CD4-positive, alpha-beta T cell treated with Interleukin-21 for 1 hour (primary cell): Measurements from ENCODE around the gene TAF9.
"Not testable (repeated sequence)": the region's sequence is repeated elsewhere in the genome, so short reads cannot be mapped to it uniquely, and the experiment has no call there.

Experiments used
- DNase-seq: peaks from one replicate; pipeline ENCODE4 v3.0.0-alpha.2; 2020

The TAF9 gene

DNA sequence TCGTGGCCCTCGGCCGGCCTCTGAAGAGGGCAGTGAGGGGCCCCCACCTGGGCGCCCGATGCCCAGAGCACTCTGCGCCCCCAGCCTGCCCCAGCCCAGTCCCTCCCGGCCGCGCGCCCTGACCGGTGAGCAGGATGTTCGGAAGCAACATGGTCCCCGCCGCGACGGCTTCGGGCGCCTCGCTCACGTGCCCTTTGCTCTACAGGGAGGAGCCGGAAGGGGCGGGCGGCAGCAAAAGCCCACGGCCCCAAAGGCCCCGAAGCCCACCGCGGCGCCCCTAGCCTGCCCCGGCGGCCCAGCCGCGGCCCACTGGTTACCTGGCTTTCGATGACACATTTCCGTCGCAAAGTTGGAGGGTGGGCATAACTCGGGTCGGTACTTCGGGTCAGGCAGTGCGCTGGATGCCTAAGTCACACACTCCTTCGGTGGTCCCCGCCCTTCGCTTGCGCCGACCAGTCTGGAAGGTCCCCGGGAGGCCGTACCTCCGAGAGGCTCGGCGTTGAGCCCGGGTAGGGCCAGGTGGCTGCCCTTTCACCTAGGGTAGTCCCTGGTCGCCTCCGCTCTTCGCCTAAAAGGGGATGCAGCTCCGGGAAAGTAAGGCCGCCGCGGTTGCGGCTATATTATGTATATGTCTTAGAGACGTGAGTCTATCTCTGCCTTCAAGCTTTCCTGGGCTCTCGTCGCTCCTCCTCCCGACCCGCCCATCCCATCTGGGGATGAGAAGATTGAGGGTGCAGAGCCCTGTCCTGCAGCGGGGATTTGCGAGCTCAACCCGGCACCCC lies at the start of gene TAF9, which contains the start of the genes AK6 and RAD17:
TAF9 (minus strand) TSS at position 181 of the 782 bp plus-strand sequence. CDS start 3,783 bp downstream, outside the sequence.
AK6 (minus strand) TSS at position 181 of the 782 bp plus-strand sequence; CDS start at position 151, 30 bp downstream.
RAD17 (plus strand) TSS at position 479 of the 782 bp plus-strand sequence. CDS start 2,391 bp downstream, outside the sequence.
- peak; percentile 91 for DNase-seq

- no peak for DNase-seq
Measured at GRCh38 chr5:69418554-69418953, 49.2 kb upstream of the TAF9 start.

GRCh38 chr5:69416699-69417098 lies 47.4 kb upstream of the TAF9 start:
- DNase-seq = no peak

GRCh38 chr5:69416180-69416579 lies 46.9 kb upstream of the TAF9 start:
- no peak for DNase-seq

DNA sequence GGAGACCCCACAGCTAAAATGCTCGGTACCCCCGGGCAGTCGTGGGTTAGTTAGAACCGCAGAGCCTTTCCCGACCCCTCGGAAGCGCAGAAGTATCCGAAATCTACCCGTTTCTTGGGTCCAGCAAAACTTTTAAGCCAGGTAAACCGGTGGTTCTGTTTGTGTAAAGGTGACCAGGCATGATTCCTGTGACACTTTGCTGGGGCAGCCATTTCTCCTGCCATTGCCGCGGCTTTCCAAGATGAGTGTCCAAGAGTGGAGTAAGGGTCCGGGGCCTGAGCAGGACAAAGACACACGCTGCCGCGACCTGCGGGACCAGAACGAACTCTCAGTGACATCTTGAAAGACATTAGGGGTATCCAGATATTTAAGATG lies 46.3 kb upstream of the TAF9 start:
- DNase-seq = no peak

- DNase-seq = peak; percentile 49
Measured at GRCh38 chr5:69414885-69415583, 45.7 kb upstream of the TAF9 start, which contains the start of gene MARVELD2. MARVELD2 (plus strand) TSS chr5:69415116; CDS start chr5:69419386, 4,270 bp downstream.

GRCh38 chr5:69404659-69405330 lies 35.5 kb upstream of the TAF9 start:
- no peak for DNase-seq

DNA sequence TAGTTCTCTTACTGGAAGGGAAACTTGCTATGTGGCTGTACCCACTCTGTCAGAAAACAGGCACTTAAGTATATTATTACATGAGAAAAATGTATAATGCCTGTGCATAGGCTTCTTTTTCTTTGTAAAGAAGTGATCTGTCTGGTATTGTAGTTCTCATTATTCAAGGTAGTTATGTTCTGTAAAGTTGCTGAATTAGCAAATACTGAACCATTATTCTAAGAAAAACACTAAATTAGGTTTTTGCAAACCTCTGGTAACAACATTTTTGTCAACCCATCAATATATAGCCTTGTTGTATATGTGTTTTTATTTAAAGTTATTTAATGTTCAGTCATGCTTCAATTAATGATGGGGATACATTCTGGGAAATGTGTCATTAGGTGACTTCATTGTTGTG lies 9.1 kb upstream of the TAF9 start:
- DNase-seq = no peak

GRCh38 chr5:69374911-69375446 lies 5.7 kb upstream of the TAF9 start:
- DNase-seq = no peak

- no peak for DNase-seq
Measured at GRCh38 chr5:69372394-69372793, 3.1 kb upstream of the TAF9 start.

- DNase-seq = not testable (repeated sequence)
Measured at GRCh38 chr5:69370335-69370734, 1.0 kb upstream of the TAF9 start.

GRCh38 chr5:69368458-69369339 lies 621 bp downstream of the TAF9 start:
- DNase-seq = peak; percentile 59

GRCh38 chr5:69367697-69368279 lies 1.5 kb downstream of the TAF9 start:
- DNase-seq = no peak

- no peak for DNase-seq
Measured at GRCh38 chr5:69364850-69365249, 4.5 kb downstream of the TAF9 start.

GRCh38 chr5:69364414-69364813 lies 4.9 kb downstream of the TAF9 start:
- DNase-seq = peak; percentile 35

DNA sequence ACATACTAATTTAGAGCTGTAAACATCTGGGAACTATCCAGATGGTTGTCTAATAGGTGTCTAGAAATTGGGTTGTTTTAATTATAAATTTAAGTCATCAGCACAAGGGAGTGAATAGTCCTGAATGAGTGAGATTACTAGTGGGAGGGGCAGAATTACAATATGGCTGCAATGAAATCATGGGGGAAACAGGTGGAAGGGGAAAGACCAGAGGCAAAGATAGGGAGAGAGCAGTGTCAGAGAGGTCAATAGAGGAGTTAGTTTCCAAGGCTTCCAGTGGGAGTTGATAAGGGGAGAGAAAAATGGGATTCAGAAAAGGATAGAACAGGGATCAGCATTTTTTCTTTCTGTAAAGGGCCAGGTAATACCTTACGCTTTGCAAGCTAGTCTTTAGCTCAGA lies 8.9 kb downstream of the TAF9 start:
- DNase-seq = no peak

- DNase-seq = no peak
Measured at GRCh38 chr5:69359699-69360098, 9.6 kb downstream of the TAF9 start.

DNA sequence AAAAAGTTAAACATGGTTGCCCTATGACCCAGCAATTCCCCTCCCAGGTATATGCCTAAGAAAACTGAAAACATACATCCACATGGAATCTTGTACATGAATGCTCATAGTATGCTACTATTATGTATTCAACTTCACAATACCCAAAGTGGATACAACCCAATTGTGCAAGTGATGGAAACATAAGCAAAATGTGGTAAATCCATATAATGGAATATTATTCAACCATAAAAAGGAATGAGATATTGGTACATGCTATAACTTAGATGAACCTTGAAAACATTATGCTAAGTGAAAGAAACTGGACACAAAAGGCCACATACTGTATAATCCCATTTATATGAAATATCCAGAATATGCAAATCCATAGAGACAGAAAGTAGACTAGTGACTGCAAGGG lies 18.7 kb downstream of the TAF9 start:
- DNase-seq = no peak

- no peak for DNase-seq
Measured at GRCh38 chr5:69343083-69343482, 26.2 kb downstream of the TAF9 start.

DNA sequence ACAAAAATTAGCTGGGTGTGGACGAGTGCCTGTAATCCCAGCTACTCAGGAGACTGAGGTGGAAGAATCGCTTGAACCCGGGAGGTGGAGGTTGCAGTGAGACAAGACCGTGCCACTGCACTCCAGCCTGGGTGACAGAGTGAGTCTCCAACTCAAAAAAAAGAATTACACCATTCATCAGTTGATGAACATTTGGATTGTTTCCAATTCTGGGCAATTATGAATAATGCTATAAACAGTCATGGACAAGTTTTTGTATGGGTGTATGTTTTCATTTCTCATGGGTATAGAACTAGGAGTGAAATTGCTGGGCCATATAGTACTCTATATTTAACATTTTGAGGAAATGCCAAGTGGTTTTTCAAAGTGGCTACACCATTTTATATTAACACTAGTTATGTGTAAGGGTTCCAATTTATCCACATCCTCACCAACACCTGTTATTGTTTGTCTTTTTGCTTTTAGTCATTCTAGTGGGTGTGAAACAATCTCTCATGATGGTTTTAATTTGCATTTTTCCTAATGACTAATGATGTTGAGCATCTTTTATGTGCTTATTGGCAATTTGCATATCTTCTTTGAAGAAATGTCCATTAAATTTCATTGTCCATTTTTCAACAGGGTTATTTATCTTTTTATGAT lies 27.7 kb downstream of the TAF9 start:
- DNase-seq = no peak

DNA sequence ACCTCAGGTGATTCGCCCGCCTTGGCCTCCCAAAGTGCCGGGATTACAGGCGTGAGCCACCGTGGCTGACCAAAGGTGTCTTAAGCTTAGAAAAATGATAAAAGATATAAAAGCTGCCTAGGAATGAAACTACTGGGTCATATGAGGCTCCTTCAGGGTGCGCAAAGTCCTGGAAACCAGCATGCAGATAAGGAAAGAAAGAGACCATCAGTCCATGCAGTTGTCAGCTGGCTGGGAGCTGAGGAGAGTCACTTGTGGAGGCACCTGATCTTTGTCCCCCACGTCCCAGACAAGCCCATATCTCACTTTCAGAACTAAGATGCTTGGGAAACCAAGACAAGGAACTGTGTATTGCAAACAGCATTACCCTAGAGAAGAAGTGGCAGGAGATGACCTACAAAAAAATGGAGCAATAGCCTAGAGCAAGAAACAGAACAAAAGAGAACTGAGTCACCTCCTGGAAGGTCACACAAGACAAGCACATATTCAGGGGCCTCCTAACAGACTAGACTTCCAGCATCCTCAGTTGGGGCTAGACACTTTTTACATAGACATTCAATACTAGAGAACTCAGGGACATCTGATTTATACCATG lies 33.9 kb downstream of the TAF9 start:
- DNase-seq = no peak
